HEK293T (cell line): Measurements from ENCODE around the gene CALCR.

Experiments used
- ARNT ChIP-seq: fragments of 450-650 bp; IDR thresholded peaks from 2 replicates; pipeline ENCODE4 v1.6.1; 2017; ENCODE audit warnings: mild to moderate bottlenecking
- BHLHE40 ChIP-seq: fragments of 450-650 bp; IDR thresholded peaks from 2 replicates; pipeline ENCODE4 v1.6.1; 2016; ENCODE audit warnings: mild to moderate bottlenecking, moderate library complexity, borderline replicate concordance
- CTBP1 ChIP-seq: fragments of 450-650 bp; IDR thresholded peaks from 2 replicates; pipeline ENCODE4 v1.6.1; 2016; ENCODE audit warnings: borderline replicate concordance
- FOXA1 ChIP-seq: fragments of 450-650 bp; IDR thresholded peaks from 2 replicates; pipeline ENCODE4 v1.6.1; 2016; ENCODE audit warnings: mild to moderate bottlenecking
- FOXK2 ChIP-seq: fragments of 450-650 bp; IDR thresholded peaks from 2 replicates; pipeline ENCODE4 v1.6.1; 2016; ENCODE audit warnings: mild to moderate bottlenecking
- FOXM1 ChIP-seq: fragments of 450-650 bp; IDR thresholded peaks from 2 replicates; pipeline ENCODE4 v1.6.1; 2017; ENCODE audit warnings: mild to moderate bottlenecking, borderline replicate concordance
- HDGF ChIP-seq: fragments of 450-650 bp; IDR thresholded peaks from 2 replicates; pipeline ENCODE4 v1.6.1; 2017; ENCODE audit warnings: antibody characterized with exemption, borderline replicate concordance
- LEF1 ChIP-seq: fragments of 450-650 bp; IDR thresholded peaks from 2 replicates; pipeline ENCODE4 v1.6.1; 2017; ENCODE audit warnings: mild to moderate bottlenecking, borderline replicate concordance
- NFRKB ChIP-seq: fragments of 450-650 bp; IDR thresholded peaks from 2 replicates; pipeline ENCODE4 v1.6.1; 2016; ENCODE audit warnings: mild to moderate bottlenecking, moderate library complexity
- PKNOX1 ChIP-seq: fragments of 450-650 bp; IDR thresholded peaks from 2 replicates; pipeline ENCODE4 v1.6.1; 2016
- SP1 ChIP-seq: fragments of 450-650 bp; IDR thresholded peaks from 2 replicates; pipeline ENCODE4 v1.6.1; 2017
- SUZ12 ChIP-seq: fragments of 450-650 bp; IDR thresholded peaks from 2 replicates; pipeline ENCODE4 v1.6.1; 2016; ENCODE audit warnings: mild to moderate bottlenecking
- TARDBP ChIP-seq: fragments of 450-650 bp; IDR thresholded peaks from 2 replicates; pipeline ENCODE4 v1.6.1; 2016
- ZNF384 ChIP-seq: fragments of 450-650 bp; IDR thresholded peaks from 2 replicates; pipeline ENCODE4 v1.6.1; 2016

GRCh38 chr7:93390660-93391059 is 183.9 kb downstream of the CALCR start:
- TF ChIP-seq PKNOX1 (no peak), BHLHE40 (no peak), ARNT (no peak), ZNF384 (no peak), CTBP1 (no peak), LEF1 (no peak), FOXM1 (no peak), SP1 (no peak), TARDBP (no peak), NFRKB (no peak), HDGF (no peak), FOXK2 (no peak), SUZ12 (no peak), FOXA1 (no peak)
